ENCODE data around the gene SORCS2. TPM values are rescaled to one million over a fixed set of nuclear protein-coding genes. Genes with fewer than 3 reads are reported as not detected.

Gene SORCS2
- total RNA-seq, 1 donor from 2014 or later: under 0.01 TPM

DNA sequence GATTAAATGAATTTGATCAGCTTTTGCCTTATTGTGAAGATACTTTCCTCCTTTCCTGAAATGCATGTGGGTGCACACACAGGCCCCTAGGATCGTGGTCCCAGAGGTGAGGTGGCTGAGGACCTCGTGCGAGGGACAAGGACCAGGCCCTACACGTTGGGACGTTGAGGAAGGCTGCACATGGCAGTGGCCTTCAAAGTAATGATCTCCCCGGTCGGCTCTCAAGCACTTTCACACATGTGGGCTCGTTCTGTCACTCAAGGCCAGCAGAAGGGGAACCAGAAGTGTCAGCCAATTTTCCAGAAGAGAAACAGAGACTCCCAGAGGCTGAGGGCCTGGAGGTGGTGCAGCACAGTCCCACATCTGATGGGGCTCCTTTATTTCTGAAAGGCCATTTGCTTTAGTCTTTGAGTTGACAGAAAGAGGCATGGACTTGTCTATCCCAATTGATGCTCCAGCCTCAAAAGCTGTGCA, 550.5 kb downstream of the SORCS2 start:
- no peak for DNase-seq

DNA sequence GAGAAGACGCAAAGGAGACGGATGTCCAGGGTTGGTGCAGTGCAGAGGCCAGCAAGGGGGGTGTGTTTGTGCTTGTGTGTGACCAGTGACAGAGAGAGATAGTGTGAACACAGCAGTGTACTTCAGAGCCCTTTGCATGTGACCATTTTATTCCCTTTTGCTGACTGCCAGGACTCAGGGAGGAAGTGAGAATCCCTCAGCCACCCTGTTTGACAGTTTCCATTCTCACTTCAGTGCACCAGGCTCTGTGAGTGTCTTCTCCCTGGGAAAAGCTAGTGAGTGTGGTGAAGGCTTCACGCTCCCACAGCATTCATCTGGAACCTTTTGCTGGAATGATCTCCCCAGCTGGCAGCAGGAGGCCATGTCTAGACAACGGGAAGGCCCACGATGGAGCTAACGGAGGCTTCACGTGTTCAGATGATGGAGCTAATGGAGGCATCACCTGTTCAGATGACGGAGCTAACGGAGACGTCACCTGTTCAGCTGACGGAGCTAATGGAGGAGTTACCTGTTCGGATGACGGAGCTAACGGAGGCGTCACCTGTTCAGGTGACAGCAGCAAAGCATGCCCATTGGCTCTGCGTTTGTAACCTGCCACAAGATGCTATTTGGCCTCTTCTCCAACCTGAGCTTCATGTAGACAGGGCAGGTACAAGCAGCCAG, 551.9 kb downstream of the SORCS2 start:
- DNase-seq: no peak

DNA sequence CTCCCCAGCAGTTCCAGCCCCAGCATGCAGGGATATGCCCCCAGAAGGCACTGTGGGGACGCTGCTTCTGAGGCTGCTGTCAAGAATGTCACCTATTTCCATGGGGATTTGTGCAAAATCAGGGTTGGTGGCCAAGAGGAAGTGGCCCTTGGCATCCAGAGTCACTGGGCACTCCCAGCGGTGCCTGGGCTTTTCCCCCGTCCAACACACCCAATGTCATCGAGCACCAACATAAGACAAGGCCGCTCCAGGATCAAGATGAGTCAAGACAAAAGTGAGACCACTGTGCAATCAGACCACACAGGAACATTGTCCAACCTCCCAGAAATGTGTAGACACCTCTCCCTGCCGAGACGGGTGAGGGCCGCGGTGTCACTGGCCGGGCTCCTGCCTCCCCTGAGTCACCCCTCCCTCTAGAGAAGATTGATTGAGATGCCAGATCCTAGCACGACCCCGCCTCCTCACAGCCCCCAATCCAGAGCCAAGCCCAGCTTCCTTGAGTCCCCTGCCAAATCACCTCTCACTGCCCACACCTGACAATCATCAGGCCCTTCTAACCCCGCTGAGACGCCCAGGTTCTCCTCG, 553.1 kb downstream of the SORCS2 start:
- DNase-seq: no peak

DNA sequence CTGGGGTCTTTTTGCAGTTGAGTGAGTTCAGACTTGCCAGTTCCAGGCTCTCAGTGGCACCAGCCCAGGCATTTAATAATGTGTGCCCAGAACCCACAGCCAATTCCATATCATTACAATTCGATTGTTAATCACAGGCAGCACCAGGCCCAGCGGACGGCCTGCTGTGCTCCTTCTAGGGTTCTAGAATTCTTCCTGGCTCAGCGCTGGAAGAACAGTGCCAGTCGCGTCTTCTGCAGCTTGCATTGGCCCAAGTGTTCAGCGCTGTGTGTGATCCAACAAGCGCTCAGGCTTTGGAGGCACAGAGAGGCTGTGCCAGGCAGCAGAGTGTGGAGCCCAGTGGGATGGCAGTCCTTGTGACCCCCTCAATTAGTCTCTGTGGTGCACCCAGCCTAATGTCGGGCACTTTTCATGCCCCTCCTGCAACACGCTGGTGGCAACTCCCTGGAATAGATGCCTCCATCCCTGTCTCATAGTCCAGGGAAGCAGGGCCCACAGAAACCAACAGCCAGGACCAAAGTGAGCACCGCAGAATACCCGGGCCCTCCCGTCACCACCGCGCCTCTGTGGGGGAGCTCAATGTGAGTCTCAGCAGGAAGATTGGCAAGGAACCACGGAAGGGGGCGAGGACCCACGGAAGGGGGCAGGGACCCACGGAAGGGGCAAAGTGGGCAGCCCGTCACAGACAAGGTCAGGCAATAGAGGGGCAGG, 554.2 kb downstream of the SORCS2 start:
- DNase-seq: no peak

DNA sequence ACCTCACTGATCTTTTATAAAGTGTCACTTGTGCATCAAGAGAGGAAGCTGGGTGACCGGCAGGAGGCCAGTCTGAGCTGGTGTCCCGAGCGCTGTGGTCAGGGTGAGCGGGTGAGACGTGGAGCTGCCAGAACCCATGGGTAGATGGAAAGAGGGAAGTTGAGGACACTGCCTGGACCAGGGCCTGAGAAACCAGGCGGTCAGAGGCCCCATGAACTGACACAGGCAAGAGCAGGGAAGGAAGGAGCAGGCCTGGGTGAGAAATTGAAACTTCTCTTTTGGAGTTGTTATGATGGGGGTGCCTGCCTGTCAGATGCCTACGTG, 554.7 kb downstream of the SORCS2 start:
- no peak for DNase-seq

DNA sequence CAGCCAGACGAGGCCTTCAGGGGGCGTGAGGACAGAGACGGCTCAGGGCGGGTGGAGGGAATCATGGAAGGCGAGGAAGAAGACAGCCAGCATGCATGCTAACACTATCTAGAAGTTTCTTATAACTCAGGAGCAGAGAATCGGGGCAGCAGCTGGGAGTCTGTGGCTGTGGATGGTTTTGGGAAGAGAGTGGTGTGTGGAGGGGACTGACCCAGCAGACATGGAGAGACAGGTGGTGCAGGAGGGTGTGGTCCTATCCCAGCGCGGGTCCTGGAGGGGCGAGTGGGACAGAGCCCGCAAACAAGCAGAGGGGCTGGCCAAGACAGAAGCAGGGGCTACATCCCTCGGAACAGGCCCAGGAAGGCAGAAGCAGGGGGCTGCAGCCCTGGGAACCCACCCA, 555.2 kb downstream of the SORCS2 start:
- DNase-seq: no peak

DNA sequence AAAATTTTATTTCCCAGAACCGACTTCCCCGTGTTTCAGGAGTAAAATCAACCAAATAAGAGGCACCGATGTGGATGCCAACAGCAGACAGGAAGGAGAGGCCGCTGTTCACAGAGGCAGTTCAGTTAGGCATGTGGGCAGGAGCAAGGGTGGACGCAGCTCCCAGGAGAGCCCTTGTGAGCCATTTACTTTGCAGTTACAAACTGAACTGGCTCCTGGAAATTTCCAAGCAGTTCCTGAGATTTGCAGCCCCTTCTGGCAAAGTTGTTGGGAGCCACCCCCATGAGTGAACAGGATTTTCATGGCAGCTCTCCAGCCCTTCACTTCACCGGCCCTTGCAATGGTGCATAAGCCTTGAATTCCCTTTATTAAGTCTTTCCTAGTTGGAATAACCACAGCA, 558.2 kb downstream of the SORCS2 start:
- DNase-seq: no peak

DNA sequence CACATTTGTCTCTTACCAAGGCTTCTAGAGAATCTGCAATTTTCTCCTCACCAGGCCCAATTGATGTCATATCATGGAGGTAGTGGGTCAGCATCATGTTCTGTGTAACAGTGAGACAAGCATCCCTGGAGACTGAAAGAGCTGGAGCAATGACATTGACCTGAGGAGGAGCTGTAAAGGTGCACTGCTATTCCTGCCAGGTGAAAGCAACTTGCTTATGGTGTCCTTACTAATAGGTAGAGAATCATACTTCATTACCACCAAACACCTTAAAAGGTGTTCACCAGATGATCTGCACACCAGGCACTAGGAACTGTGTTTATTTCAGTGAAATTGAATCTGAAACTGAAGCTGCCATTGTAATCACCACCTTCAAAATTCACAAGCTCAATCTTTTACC, 558.6 kb downstream of the SORCS2 start:
- no peak for DNase-seq

DNA sequence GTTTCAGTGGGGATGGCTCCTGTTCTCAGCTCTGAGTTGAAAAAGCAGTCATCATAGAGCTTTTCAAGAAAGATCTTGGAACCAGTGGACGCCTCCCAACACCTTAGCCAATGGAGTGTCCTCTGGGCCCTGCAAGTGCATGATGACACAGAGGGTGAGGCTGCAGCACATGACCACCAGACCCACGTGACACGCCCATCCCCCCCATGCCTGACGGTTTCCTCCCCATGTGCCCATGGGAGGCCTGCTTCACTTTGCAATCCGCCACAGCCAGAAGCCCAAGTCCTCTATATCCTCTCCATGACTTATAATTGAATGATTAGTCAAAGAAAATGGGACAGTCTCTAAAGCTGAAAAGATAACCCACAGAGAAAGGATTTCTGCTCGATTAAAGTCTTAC, 560.3 kb downstream of the SORCS2 start:
- no peak for DNase-seq

DNA sequence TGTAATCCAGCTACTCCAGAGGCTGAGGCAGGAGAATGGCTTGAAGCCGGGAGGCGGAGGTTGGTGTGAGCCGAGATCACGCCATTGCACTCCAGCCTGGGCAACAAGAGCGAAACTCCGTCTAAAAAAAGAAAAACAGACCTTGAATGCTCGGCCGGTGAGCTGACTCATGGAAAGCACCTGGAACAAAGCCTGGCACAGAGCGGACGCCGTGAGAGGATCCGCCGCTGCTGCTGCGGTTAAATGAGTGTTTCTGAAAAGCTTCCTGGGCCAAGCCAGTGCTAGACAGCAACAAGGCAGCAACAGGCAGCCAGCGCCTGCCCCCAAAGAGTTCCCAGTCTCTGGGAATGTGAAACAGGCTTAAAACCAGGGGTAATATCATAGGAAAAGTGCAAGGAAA, 560.9 kb downstream of the SORCS2 start:
- DNase-seq: no peak

DNA sequence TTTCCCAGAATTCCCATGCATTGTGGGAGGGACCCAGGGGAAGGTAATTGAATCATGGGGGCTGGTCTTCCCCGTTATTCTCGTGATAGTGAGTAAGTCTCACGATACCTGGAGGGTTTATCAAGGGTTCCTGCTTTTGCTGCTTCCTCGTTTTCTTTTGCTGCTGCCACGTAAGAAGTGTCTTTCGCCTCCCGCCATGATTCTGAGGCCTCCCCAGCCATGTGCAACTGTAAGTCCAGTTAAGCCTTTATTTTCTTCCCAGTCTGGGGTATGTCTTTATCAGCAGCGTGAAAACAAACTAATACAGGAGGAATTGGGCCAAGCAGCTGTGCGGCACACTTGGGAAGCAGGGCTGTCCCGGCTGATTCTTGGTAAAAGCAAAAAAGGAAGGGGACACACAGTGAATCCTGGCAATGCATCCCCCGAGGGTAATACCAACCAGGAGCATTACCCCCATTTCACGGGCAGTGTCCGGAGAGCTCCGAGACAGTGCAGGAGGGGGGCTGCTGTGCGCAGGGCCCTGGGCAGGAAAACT, 561.7 kb downstream of the SORCS2 start:
- DNase-seq: no peak

DNA sequence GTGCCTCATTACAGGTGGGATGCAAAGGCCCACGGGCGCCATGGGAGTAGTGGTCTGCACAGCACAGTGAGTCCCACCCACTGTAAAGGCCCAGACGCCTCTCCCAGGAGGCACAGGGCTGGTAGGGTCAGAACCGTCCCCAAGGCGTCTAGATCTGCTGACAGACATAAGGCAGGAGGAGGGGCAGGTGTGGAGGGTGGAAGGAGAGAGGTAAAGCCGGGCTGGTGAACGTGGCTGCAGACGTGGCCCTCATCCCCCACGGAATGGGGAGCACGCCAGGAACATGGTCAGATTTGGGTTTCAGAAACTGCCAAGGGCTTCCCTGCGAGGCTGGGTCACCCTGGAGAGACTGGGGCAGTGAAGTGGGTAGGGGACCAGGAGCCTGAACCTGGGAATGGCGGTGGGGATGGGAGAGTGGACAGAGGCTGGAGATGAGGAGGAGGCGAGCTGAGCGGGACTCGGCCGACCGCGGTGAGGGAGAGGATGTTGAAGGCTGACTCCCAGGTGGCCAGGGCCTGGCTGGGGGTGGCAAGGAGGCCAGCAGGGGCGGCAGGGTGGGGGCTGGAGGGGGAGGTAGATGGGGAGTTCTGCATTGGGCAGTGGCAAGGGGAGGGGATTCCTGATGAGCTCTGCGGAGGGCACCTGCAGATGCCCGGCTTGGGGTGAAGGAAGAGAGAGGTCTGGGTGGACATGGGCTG, 562.4 kb downstream of the SORCS2 start:
- DNase-seq: no peak

DNA sequence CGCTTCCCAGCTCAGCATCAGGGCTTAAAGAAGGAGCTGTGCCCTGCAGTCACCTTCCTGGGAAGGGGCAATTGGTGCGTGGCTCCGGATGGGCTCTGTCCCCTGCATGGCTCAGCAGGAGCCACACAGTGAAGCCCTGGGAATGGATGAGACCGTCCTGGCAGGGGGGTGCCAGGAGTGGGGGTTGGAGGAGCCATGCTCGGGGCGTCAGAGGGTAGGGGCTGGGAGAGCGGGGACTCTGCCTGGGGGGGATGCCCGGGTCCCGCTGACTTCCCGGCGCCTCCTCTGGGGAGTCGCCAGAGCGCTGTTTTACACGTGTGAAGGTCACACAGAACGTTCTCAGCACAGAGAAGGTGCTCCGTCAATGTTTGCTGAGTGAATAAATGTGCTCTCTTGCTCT, 563.2 kb downstream of the SORCS2 start:
- DNase-seq: no peak

DNA sequence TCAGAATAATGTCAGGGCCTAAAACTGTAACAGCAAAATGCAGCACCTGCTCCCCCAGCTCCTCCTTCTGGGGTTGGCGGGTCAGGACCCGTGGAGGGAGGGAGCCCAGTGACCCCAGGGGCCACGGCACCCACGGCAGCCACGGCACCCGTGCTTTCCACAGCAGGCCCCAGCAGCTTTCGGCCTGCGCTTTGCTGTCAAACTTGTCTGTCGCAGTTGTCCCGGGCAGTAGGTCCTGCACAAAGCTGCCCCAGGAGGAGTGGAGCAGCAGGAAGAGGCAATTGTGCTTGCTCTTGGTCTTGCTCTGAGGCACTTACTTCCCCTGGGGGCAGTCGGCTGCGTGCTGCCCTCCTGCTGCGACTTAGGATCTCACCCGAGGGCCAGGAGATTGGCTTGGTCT, 563.7 kb downstream of the SORCS2 start:
- DNase-seq: no peak

DNA sequence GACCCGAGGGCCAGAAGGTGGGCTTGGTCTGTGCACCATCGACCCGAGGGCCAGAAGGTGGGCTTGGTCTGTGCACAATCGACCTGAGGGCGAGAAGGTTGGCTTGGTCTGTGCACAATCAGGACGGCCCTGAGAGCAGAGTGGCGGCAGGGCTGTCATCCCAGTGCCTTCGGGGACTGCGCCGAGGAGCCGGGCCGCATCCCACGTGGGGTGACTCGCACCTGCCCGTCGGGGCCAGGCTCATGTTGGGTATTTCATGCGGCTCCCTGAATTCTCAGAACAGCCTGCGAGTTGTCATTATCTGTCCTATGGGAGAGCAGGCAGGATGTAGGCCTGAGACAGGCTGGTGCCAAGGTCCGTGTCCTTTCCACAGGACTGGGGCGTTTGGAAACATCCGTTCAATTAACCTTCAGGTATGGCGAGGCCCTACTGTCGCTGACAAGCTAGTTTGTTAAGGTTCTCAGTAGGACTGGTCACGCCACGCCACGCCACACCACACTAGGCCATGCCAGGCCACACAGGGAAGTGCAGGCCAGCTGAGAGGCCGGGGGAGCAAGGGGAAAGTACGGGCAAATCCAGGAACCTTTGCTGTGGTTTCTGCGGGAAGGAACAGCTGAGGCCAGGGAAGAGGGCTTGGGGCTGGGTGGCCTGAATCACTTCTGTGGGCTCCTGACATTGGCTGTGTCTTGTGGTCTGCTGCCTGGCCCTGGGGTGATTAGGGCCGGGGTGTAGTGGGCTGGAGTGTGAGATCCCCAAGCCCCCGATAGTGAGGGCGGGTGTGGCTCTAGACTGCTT, 564.4 kb downstream of the SORCS2 start:
- DNase-seq: no peak

DNA sequence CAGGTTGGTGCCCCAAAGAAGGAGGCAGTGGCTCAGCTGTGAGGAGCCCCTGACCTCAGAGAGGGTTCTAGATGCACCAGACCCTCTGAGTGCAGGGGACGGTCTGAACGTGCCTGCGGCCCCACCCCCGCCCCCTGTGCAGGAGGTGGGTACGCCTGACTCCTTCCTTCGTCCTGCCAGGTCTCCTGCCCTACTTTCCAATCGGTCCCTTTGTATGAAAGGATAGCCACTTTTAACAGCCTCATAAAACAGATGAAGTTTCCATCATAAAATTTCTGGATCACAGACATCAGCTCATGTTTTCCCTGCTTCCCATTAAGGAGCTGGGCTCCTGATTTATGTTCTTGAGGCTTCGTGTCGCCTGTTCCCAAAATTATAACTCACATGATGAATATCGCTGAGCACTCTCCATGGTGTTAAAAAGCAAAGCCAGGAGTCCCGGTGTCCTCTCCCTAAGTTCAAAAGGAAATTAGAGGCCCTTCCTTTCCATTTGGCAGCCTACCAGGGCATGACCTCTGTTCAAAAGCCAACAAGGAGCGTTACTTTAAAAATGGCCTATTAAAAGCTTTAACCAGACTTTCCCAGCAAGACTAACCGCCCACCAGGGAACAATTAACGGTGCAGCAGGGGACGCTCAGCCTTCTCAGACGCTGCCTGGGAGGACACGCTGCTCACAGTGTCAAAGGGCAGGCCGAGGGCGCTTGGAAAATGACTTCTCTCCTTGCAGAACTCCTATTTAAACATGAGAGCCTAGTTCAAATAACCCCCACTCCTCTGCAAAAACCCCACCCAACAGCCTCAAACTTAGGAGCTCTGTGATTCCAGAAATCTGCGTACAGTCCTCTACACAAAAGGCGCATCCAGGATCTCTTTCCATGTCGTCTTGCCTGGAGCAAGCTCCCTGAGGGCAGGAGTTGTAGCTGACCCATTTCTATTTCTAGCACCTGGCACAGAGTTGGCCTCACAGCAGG, 565.4 kb downstream of the SORCS2 start:
- DNase-seq: peak; percentile 34

DNA sequence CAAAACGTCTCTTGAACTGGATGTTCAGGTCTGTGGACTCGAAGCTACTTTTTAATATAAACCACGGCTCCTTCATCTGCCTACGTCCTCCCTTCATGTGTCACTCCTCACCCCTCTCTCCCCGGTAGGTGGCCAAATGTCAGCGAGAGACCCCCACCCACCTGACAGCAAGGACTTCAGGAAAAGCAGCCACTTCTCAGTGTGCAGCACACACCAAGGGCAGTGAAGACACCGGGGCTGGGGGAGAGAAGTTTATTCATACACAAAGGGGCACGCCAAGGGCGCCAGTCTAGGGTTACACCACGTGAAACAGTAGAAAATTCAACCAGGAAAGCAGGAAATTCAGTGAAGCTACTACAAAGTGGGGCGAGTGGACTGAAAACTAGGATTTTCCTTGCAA, 566.1 kb downstream of the SORCS2 start:
- DNase-seq: no peak

DNA sequence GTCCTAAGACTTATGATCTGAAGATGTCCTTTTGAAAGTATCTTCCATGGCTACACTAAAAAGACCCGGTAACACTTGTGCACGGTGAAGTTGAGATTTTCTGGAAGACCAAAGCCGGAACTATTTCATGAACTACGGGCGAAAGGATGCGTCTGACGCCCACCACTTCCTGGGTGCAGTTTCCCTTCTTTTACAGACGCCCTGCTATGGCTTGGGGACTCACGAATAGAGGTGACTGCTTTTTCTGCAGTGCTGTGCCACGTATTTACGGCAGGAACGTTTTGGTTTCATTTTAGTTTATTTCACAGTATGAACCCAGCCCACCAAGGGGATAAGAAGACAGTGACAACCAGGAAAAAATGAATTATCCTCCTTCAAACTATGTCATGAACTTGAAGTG, 566.9 kb downstream of the SORCS2 start:
- no peak for DNase-seq

DNA sequence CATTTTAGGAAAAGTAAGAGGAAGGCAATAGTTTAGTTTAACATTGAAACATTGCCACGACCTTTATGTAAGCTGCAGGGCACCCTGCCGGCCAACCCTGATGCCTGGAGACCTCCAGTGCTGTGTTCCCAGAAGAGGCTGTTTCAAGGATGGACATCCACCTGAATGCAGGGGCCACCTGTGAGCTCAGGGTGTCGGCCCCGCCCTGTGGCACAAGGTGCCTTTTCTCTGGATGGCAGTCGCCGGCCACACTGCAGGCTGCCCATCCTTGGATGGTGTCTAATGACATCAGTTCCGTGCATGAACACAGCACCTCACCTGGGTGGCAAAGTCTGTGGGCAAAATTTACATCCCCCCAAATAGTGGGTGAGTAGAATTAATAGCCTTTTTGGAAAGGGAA, 567.3 kb downstream of the SORCS2 start:
- DNase-seq: no peak

DNA sequence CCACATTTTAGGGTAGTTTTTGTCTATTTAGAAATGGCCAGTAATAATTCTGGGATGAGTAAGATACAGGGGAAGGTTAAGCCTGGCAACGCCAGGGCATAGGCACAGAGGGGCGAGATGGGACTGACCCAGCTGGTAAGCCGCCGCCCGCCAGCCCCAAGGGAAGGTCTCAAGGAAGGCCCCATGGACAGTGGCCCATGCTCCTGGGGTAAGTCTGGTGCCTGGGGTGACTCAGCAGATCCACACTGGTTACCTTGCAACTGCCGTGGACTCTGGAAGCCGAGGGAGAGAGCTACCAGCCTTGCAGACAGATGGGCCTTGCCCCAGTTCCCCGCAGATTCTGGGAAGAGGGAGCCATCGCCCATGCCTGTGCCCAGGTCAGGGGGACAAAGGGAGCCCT, 567.9 kb downstream of the SORCS2 start:
- DNase-seq: no peak

DNA sequence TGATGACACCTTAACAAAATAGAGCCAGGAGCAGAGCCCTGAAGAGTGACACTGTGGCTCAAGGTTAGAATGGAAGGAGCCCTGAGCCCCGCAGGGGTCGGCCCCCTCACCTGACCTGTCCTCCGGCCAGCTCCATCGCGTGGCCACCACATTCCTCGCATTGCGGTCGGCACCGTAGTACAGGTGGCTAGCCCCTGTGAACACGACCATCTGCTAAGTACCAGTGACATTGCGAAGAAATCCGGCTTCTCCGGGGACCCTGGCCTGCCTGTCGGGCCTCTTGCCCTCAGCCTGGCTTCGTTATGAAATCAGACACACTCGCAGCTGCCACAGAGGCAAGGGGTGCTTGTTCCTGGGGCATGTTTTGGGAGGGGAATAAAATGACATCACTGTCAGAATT, 568.4 kb downstream of the SORCS2 start:
- no peak for DNase-seq

All from dermis blood vessel endothelial cell (primary cell).